Ishikawa (cell line): ENCODE results near the gene ZBTB16.

Experiments used
- CEBPB ChIP-seq: IDR thresholded peaks from 2 replicates; pipeline ENCODE4 v1.6.1; 2012
- CREB1 ChIP-seq: IDR thresholded peaks from 2 replicates; pipeline ENCODE4 v1.6.1; 2012; ENCODE audit warnings: low read depth
- EP300 ChIP-seq: IDR thresholded peaks from 2 replicates; pipeline ENCODE4 v1.6.1; 2012; ENCODE audit warnings: borderline replicate concordance
- NFIC ChIP-seq: IDR thresholded peaks from 2 replicates; pipeline ENCODE4 v1.6.1; 2012
- RAD21 ChIP-seq: IDR thresholded peaks from 2 replicates; pipeline ENCODE4 v1.6.1; 2012; ENCODE audit warnings: low read depth
- TAF1 ChIP-seq: IDR thresholded peaks from 2 replicates; pipeline ENCODE4 v1.6.1; 2012; ENCODE audit warnings: low read depth, mild to moderate bottlenecking
- TCF12 ChIP-seq: IDR thresholded peaks from 2 replicates; pipeline ENCODE4 v1.6.1; 2012; ENCODE audit warnings: low read depth
- YY1 ChIP-seq: IDR thresholded peaks from 2 replicates; pipeline ENCODE4 v1.6.1; 2012; ENCODE audit warnings: low read depth
- ZBTB7A ChIP-seq: IDR thresholded peaks from 2 replicates; pipeline ENCODE4 v1.6.1; 2012; ENCODE audit warnings: low read depth
- TF ChIP-seq, protein P1 (sequence below): IDR thresholded peaks from 2 replicates; pipeline ENCODE4 v1.6.1; 2012; ENCODE audit warnings: low read depth, mild to moderate bottlenecking
- TF ChIP-seq, protein P2 (sequence below): IDR thresholded peaks from 2 replicates; pipeline ENCODE4 v1.6.1; 2012
- TF ChIP-seq, protein P3 (sequence below): IDR thresholded peaks from 2 replicates; pipeline ENCODE4 v1.6.1; 2012

DNA sequence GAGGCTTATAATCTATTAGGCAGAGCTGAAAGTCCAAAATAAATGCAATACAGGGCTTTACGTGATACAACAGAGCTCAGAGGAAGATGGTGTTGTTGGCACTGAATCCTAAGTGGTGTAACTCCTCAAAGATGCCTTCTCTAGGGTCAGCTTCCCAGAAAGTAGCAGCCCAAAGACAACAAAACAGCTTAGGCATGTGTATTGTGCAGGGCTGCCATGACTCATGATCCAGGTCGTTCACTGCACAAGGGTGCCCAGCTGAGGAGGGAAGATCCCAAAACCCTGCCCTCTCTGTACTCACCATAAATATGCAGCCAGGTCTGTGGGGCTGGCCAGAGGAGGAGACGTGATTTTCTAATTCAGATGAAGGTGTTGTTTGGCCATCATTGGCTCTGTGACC lies 177.3 kb downstream of the ZBTB16 start:
- TF ChIP-seq, protein P1, sequence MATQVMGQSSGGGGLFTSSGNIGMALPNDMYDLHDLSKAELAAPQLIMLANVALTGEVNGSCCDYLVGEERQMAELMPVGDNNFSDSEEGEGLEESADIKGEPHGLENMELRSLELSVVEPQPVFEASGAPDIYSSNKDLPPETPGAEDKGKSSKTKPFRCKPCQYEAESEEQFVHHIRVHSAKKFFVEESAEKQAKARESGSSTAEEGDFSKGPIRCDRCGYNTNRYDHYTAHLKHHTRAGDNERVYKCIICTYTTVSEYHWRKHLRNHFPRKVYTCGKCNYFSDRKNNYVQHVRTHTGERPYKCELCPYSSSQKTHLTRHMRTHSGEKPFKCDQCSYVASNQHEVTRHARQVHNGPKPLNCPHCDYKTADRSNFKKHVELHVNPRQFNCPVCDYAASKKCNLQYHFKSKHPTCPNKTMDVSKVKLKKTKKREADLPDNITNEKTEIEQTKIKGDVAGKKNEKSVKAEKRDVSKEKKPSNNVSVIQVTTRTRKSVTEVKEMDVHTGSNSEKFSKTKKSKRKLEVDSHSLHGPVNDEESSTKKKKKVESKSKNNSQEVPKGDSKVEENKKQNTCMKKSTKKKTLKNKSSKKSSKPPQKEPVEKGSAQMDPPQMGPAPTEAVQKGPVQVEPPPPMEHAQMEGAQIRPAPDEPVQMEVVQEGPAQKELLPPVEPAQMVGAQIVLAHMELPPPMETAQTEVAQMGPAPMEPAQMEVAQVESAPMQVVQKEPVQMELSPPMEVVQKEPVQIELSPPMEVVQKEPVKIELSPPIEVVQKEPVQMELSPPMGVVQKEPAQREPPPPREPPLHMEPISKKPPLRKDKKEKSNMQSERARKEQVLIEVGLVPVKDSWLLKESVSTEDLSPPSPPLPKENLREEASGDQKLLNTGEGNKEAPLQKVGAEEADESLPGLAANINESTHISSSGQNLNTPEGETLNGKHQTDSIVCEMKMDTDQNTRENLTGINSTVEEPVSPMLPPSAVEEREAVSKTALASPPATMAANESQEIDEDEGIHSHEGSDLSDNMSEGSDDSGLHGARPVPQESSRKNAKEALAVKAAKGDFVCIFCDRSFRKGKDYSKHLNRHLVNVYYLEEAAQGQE, result no peak
- TF ChIP-seq, protein P2, sequence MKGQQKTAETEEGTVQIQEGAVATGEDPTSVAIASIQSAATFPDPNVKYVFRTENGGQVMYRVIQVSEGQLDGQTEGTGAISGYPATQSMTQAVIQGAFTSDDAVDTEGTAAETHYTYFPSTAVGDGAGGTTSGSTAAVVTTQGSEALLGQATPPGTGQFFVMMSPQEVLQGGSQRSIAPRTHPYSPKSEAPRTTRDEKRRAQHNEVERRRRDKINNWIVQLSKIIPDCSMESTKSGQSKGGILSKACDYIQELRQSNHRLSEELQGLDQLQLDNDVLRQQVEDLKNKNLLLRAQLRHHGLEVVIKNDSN, result no peak
- TF ChIP-seq ZBTB7A (no peak), TAF1 (no peak), YY1 (no peak), CREB1 (no peak), NFIC (no peak), TCF12 (no peak), EP300 (no peak), RAD21 (no peak), CEBPB (no peak)
- TF ChIP-seq, protein P3, sequence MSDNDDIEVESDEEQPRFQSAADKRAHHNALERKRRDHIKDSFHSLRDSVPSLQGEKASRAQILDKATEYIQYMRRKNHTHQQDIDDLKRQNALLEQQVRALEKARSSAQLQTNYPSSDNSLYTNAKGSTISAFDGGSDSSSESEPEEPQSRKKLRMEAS, result no peak
